ENCODE data around the gene PSAP.

The PSAP gene

DNA sequence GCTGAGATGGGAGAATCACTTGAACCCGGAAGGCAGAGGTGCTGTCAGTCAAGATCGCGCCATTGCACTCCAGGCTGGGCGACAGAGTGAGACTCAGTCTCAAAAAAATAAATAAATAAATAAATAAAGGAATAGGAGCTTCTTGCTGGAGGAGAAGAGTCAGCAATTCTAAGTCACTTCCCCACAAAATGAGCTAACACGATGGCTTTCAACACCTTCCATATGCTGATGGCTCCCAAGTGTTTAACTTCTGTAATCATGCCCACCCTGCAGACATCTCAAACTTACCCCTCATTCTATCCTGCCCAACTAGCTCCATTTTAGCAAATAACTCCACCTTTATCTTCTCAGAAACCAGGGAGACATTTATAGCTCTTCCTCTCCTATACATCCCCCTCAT lies 21.2 kb downstream of the PSAP start:
- peaks cover 49% of the 10 kb centered on the region; the same call in 1 of the 2 replicates for H3K36me3 ChIP-seq (ENCODE audit: insufficient read depth, low read length)

DNA sequence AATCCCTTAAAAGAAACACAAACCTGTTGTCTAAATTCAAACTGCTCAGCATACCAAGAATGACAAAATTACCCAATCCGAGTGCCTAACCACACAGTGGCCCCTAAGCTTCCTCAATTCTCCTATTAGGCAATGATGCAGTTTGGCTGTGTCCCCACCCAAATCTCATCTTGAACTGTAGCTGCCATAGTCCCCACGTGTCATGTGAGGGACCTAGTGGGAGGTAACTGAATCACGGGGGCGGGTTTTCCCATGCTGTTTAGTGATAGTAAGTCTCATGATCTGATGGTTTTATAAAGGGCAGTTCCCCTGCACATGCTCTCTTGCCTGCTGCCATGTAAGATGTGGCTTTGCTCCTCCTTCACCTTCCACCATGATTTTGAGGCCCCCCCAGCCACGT lies 21.9 kb downstream of the PSAP start:
- Histone ChIP-seq H3K27ac (no peak overlapping the region), H3K9ac (ENCODE audit: insufficient read length) (no peak overlapping the region), H3K36me3 (ENCODE audit: insufficient read depth, low read length) (peaks cover 56% of the 10 kb centered on the region; the same call in 1 of the 2 replicates), H3K9me3 (ENCODE audit: low read depth, low read length) (no peaks in the 10 kb centered on the region), H3K4me3 (no peak overlapping the region)
- no peak for DNase-seq (ENCODE audit: low read depth, low spot score)
- no peak for TF ChIP-seq POLR2AphosphoS5 (IDR thresholded peaks at IDR 0.05; ENCODE audit: borderline replicate concordance, low read depth, low read length)
- no peak for TF ChIP-seq EZH2 (IDR thresholded peaks at IDR 0.05)
- no peak for TF ChIP-seq FOXP2 (optimal IDR thresholded peaks at IDR 0.05; ENCODE audit: control extremely low read depth, extremely low read length, insufficient read depth)

More for the DNA sequence above, 21.2 kb downstream of the PSAP start:
- TF ChIP-seq FOXP2 (optimal IDR thresholded peaks at IDR 0.05; ENCODE audit: control extremely low read depth, extremely low read length, insufficient read depth) = no peak
- no peak for TF ChIP-seq EZH2 (IDR thresholded peaks at IDR 0.05)
- no peak for TF ChIP-seq POLR2AphosphoS5 (IDR thresholded peaks at IDR 0.05; ENCODE audit: borderline replicate concordance, low read depth, low read length)
- H3K4me3 ChIP-seq = no peak overlapping the region
- DNase-seq (ENCODE audit: low read depth, low spot score) = no peak
- H3K27ac ChIP-seq = no peak overlapping the region
- no peaks in the 10 kb centered on the region for H3K9me3 ChIP-seq (ENCODE audit: low read depth, low read length)
- H3K9ac ChIP-seq (ENCODE audit: insufficient read length) = no peak overlapping the region

DNA sequence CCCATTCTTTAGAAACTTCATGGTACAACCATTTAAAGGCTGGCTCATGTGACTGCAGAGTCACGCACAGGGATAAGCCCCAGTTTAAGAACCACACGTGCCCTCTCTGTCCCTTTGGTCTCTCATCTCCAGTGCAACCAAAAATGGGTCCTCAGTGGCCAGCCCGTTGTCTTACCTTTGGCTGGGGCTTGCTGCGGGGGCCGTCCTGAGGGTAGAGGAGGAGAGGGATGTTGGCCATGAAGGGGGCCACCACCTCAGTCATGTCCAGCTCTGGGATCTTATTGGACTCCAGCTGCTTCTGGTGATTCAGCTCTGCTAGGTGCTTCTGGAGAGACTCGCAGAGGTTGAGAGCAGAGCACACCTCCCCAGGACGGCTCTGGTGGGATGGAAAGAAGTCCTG lies 22.3 kb downstream of the PSAP start:
- TF ChIP-seq EZH2 (IDR thresholded peaks at IDR 0.05) = no peak
- TF ChIP-seq FOXP2 (optimal IDR thresholded peaks at IDR 0.05; ENCODE audit: control extremely low read depth, extremely low read length, insufficient read depth) = no peak
- TF ChIP-seq POLR2AphosphoS5 (IDR thresholded peaks at IDR 0.05; ENCODE audit: borderline replicate concordance, low read depth, low read length) = no peak
- no peak overlapping the region for H3K27ac ChIP-seq
- no peak for DNase-seq (ENCODE audit: low read depth, low spot score)
- no peak overlapping the region for H3K9ac ChIP-seq (ENCODE audit: insufficient read length)
- peaks cover 61% of the 10 kb centered on the region; the same call in 1 of the 2 replicates for H3K36me3 ChIP-seq (ENCODE audit: insufficient read depth, low read length)
- H3K4me3 ChIP-seq = no peak overlapping the region
- no peaks in the 10 kb centered on the region for H3K9me3 ChIP-seq (ENCODE audit: low read depth, low read length)

GRCh38 chr10:71827852-71828251 lies 23.2 kb downstream of the PSAP start:
- no peak overlapping the region for H3K9ac ChIP-seq (ENCODE audit: insufficient read length)
- H3K4me3 ChIP-seq = no peak overlapping the region
- H3K9me3 ChIP-seq (ENCODE audit: low read depth, low read length) = no peaks in the 10 kb centered on the region
- no peak for TF ChIP-seq POLR2AphosphoS5 (IDR thresholded peaks at IDR 0.05; ENCODE audit: borderline replicate concordance, low read depth, low read length)
- TF ChIP-seq EZH2 (IDR thresholded peaks at IDR 0.05) = no peak
- TF ChIP-seq FOXP2 (optimal IDR thresholded peaks at IDR 0.05; ENCODE audit: control extremely low read depth, extremely low read length, insufficient read depth) = no peak
- H3K36me3 ChIP-seq (ENCODE audit: insufficient read depth, low read length) = peaks cover 65% of the 10 kb centered on the region; the same call in 1 of the 2 replicates
- no peak overlapping the region for H3K27ac ChIP-seq
- DNase-seq (ENCODE audit: low read depth, low spot score) = no peak

GRCh38 chr10:71825217-71825616 lies 25.8 kb downstream of the PSAP start:
- DNase-seq (ENCODE audit: low read depth, low spot score) = no peak
- TF ChIP-seq FOXP2 (optimal IDR thresholded peaks at IDR 0.05; ENCODE audit: control extremely low read depth, extremely low read length, insufficient read depth) (no peak), EZH2 (IDR thresholded peaks at IDR 0.05) (no peak), POLR2AphosphoS5 (IDR thresholded peaks at IDR 0.05; ENCODE audit: borderline replicate concordance, low read depth, low read length) (no peak)
- Histone ChIP-seq H3K9me3 (ENCODE audit: low read depth, low read length) (no peaks in the 10 kb centered on the region), H3K36me3 (ENCODE audit: insufficient read depth, low read length) (peaks cover 71% of the 10 kb centered on the region; the same call in 1 of the 2 replicates), H3K4me3 (no peak overlapping the region), H3K27ac (no peak overlapping the region), H3K9ac (ENCODE audit: insufficient read length) (no peak overlapping the region)

GRCh38 chr10:71824333-71824732 lies 26.7 kb downstream of the PSAP start:
- no peaks in the 10 kb centered on the region for H3K9me3 ChIP-seq (ENCODE audit: low read depth, low read length)
- no peak overlapping the region for H3K9ac ChIP-seq (ENCODE audit: insufficient read length)
- no peak for DNase-seq (ENCODE audit: low read depth, low spot score)
- H3K27ac ChIP-seq = no peak overlapping the region
- peaks cover 74% of the 10 kb centered on the region; the same call in 1 of the 2 replicates for H3K36me3 ChIP-seq (ENCODE audit: insufficient read depth, low read length)
- H3K4me3 ChIP-seq = no peak overlapping the region
- no peak for TF ChIP-seq POLR2AphosphoS5 (IDR thresholded peaks at IDR 0.05; ENCODE audit: borderline replicate concordance, low read depth, low read length)
- no peak for TF ChIP-seq EZH2 (IDR thresholded peaks at IDR 0.05)
- TF ChIP-seq FOXP2 (optimal IDR thresholded peaks at IDR 0.05; ENCODE audit: control extremely low read depth, extremely low read length, insufficient read depth) = no peak

DNA sequence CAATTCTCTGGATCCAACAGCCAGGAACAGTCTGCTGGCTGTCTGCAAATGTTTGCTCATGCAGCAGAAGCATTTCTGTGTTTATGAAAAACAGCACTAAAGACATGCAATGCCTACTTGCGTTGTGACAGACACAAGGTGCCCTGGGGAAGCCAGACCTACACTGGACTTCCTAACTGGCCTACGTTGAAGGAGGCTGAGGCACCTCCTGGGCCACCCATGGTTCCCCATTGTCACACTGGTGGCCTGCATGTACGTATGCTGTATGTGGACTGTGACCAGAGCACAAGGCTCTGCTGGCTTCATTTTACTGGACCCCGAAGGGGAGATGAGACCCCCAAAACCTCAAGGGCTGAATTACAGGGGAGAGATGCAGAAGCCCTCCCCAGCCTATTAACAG lies 27.7 kb downstream of the PSAP start:
- Histone ChIP-seq H3K9me3 (ENCODE audit: low read depth, low read length) (no peaks in the 10 kb centered on the region), H3K9ac (ENCODE audit: insufficient read length) (no peak overlapping the region), H3K4me3 (no peak overlapping the region), H3K27ac (no peak overlapping the region), H3K36me3 (ENCODE audit: insufficient read depth, low read length) (peaks cover 66% of the 10 kb centered on the region; the same call in 1 of the 2 replicates)
- no peak for DNase-seq (ENCODE audit: low read depth, low spot score)
- TF ChIP-seq POLR2AphosphoS5 (IDR thresholded peaks at IDR 0.05; ENCODE audit: borderline replicate concordance, low read depth, low read length) = no peak
- no peak for TF ChIP-seq EZH2 (IDR thresholded peaks at IDR 0.05)
- no peak for TF ChIP-seq FOXP2 (optimal IDR thresholded peaks at IDR 0.05; ENCODE audit: control extremely low read depth, extremely low read length, insufficient read depth)

DNA sequence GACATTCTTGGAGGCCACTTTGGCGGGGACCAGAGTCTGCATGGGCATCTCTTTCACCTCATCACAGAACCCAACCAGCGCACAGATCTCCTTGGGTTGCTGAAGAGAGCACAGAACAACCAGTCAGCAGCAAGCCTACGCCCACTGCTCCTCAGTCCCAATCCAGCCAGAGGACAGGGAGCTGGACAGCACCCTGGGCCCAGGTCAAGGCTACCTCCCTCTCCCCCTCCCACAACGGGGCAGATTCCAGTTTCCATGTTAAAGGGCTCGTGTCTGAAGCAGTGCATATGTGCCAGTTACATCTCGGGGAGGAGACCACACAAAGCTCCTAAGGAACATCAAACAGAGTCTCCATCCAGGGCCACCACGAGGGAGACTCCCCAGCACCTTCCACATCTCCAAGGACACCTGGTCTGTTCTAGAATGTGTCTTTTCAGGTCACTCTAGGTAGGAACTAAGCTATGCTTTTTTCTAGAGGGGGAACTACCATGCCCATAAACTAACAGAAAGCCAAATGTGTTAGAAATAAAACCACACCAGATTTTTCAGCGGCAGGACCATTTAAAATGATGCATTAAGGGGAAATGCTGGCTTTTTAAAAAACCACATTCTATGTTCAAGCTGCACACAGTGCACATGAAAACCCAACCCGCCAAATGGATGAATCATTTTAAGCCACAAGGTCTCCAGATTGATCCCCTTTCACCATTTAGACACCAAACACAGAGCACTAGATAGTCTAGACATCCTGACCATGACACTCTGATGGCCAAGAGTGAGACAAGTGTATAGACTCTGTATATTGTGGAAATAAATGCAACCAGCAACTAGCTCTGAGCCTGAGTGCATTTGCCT lies 28.9 kb downstream of the PSAP start:
- Histone ChIP-seq H3K27ac (no peak overlapping the region), H3K9me3 (ENCODE audit: low read depth, low read length) (no peaks in the 10 kb centered on the region), H3K9ac (ENCODE audit: insufficient read length) (no peak overlapping the region), H3K36me3 (ENCODE audit: insufficient read depth, low read length) (peaks cover 62% of the 10 kb centered on the region; the same call in 1 of the 2 replicates), H3K4me3 (no peak overlapping the region)
- TF ChIP-seq FOXP2 (optimal IDR thresholded peaks at IDR 0.05; ENCODE audit: control extremely low read depth, extremely low read length, insufficient read depth) = no peak
- no peak for TF ChIP-seq POLR2AphosphoS5 (IDR thresholded peaks at IDR 0.05; ENCODE audit: borderline replicate concordance, low read depth, low read length)
- no peak for TF ChIP-seq EZH2 (IDR thresholded peaks at IDR 0.05)
- DNase-seq (ENCODE audit: low read depth, low spot score) = no peak
